SK-N-SH (cell line): ENCODE measurements around the gene GPR162. TPM values are rescaled to one million over a fixed set of nuclear protein-coding genes. Genes with fewer than 3 reads are reported as not detected.

Experiments used
- CTCF ChIA-PET: fragments of 300-600, 350-600 bp; formaldehyde crosslinking; extraction: SDS; loops from one replicate; lab custom pipeline; 2021; lab: Yijun Ruan, JAX
- POLR2A ChIA-PET: fragments of 350-600 bp; sonication (Branson Sonifier 250); formaldehyde crosslinking; extraction: SDS; loops from one replicate; lab custom pipeline; 2020; ENCODE audit warnings: antibody characterized with exemption, inconsistent platforms; lab: Yijun Ruan, JAX
- DNase-seq: peaks from one replicate; pipeline ENCODE4 v3.0.0; 2012
- H2AFZ ChIP-seq: fragments of 200-600 bp; sonication (generic); 2 replicates; pipeline ENCODE4 v1.8.1; 2016; ENCODE audit warnings: antibody characterized with exemption, mild to moderate bottlenecking, low read depth
- H3F3A ChIP-seq: fragments of 200-600 bp; sonication (generic); replicated peaks from 2 replicates; pipeline ENCODE3; 2016; ENCODE audit warnings: antibody characterized with exemption, mild to moderate bottlenecking; ENCODE audit not compliant: insufficient read depth
- H3K27ac ChIP-seq, 2 experiments: fragments of 200-500 bp in 1 of 2; fragments of 200-600 bp in 1 of 2; sonication (Bioruptor generic) in 1 of 2; sonication (generic), shearing (Covaris generic) in 1 of 2; 2 replicates each; pipeline versions ENCODE4 v1.5.1 to v1.6.1; 2014 to 2016; ENCODE audit warnings: low read depth in 2 of 2, inconsistent platforms in 1 of 2, low read length in 1 of 2, mild to moderate bottlenecking in 1 of 2, mixed read lengths in 1 of 2
- H3K27me3 ChIP-seq: fragments of 200-600 bp; sonication (generic), shearing (Covaris generic); 2 replicates; pipeline ENCODE4 v1.6.1; 2016; ENCODE audit warnings: mixed run types; ENCODE audit not compliant: insufficient read depth
- H3K36me3 ChIP-seq, 2 experiments: fragments of 200-500 bp in 1 of 2; fragments of 200-600 bp in 1 of 2; sonication (Bioruptor generic) in 1 of 2; sonication (generic) in 1 of 2; replicated peaks in 1 of 2; 2 replicates each; pipeline versions ENCODE3 to v1.5.1; 2014 to 2016; ENCODE audit warnings: low read length in 1 of 2, mild to moderate bottlenecking in 1 of 2; ENCODE audit not compliant: insufficient read depth in 2 of 2, control insufficient read depth in 1 of 2
- H3K4me1 ChIP-seq, 2 experiments: fragments of 200-500 bp in 1 of 2; fragments of 200-600 bp in 1 of 2; sonication (Bioruptor generic) in 1 of 2; sonication (generic), shearing (Covaris generic) in 1 of 2; 2 replicates each; pipeline versions ENCODE4 v1.5.1 to v1.6.1; 2014 to 2016; ENCODE audit warnings: low read depth in 1 of 2, low read length in 1 of 2, mixed run types in 1 of 2; ENCODE audit not compliant: insufficient read depth in 2 of 2, control insufficient read depth in 1 of 2
- H3K4me2 ChIP-seq: fragments of 200-600 bp; sonication (generic), shearing (Covaris generic); 2 replicates; pipeline ENCODE4 v1.6.1; 2017; ENCODE audit warnings: mixed run types
- H3K4me3 ChIP-seq, 2 experiments: fragments of 200-500 bp in 1 of 2; fragments of 200-600 bp in 1 of 2; sonication (Bioruptor generic) in 1 of 2; sonication (generic), shearing (Covaris generic) in 1 of 2; 2 replicates each; pipeline versions ENCODE4 v1.5.1 to v1.8.1; 2014 to 2016; ENCODE audit warnings: low read depth in 2 of 2, inconsistent platforms in 1 of 2, low read length in 1 of 2, mild to moderate bottlenecking in 1 of 2, mixed read lengths in 1 of 2, moderate library complexity in 1 of 2
- H3K79me2 ChIP-seq: fragments of 200-600 bp; sonication (generic); 2 replicates; pipeline ENCODE4 v1.8.1; 2017; ENCODE audit warnings: mild to moderate bottlenecking; ENCODE audit not compliant: insufficient read depth
- H3K9ac ChIP-seq: fragments of 200-600 bp; sonication (generic); 2 replicates; pipeline ENCODE4 v1.6.1; 2017; ENCODE audit warnings: mixed run types
- H3K9me2 ChIP-seq: fragments of 200-600 bp; sonication (generic); 2 replicates; pipeline ENCODE4 v1.6.1; 2017; ENCODE audit warnings: mixed run types
- H3K9me3 ChIP-seq: fragments of 200-600 bp; sonication (generic); 2 replicates; pipeline ENCODE4 v1.6.1; 2017; ENCODE audit warnings: mixed run types, mild to moderate bottlenecking, moderate library complexity
- H4K20me1 ChIP-seq: fragments of 200-600 bp; sonication (generic); 2 replicates; pipeline ENCODE4 v1.6.1; 2017; ENCODE audit warnings: mild to moderate bottlenecking, mixed run types; ENCODE audit not compliant: insufficient read depth
- CHD2 ChIP-seq: fragments of 150-350 bp; IDR thresholded peaks from 2 replicates; pipeline ENCODE4 v1.6.1; 2018; ENCODE audit warnings: low read length; ENCODE audit not compliant: partially characterized antibody
- ELF1 ChIP-seq: IDR thresholded peaks from 2 replicates; pipeline ENCODE4 v1.4.0; 2012
- EZH2phosphoT487 ChIP-seq: fragments of 200-600 bp; sonication (generic); IDR thresholded peaks from 2 replicates; pipeline ENCODE4 v1.6.1; 2017; ENCODE audit warnings: low read depth, mixed run types, mild to moderate bottlenecking, antibody characterized with exemption, moderate library complexity, borderline replicate concordance
- FOXM1 ChIP-seq: IDR thresholded peaks from 2 replicates; pipeline ENCODE4 v1.4.0; 2012; ENCODE audit warnings: low read depth, mild to moderate bottlenecking
- GATA2 ChIP-seq: sonication (generic); formaldehyde crosslinking; IDR thresholded peaks from 2 replicates; pipeline ENCODE4 v1.5.0; 2020; ENCODE audit warnings: mild to moderate bottlenecking, missing genetic modification reagents
- JUND ChIP-seq: IDR thresholded peaks from 2 replicates; pipeline ENCODE4 v1.4.0; 2012
- MEF2A ChIP-seq: IDR thresholded peaks from 2 replicates; pipeline ENCODE4 v1.4.0; 2012; ENCODE audit warnings: low read depth, borderline replicate concordance
- NRF1 ChIP-seq: IDR thresholded peaks from 2 replicates; pipeline ENCODE4 v1.6.1; 2012; ENCODE audit warnings: low read depth, mild to moderate bottlenecking, low read length
- POLR2AphosphoS5 ChIP-seq: IDR thresholded peaks from 2 replicates; pipeline ENCODE4 v1.6.1; 2012; ENCODE audit warnings: low read depth, low read length
- RAD21 ChIP-seq: IDR thresholded peaks from 2 replicates; pipeline ENCODE4 v1.6.1; 2012; ENCODE audit warnings: mild to moderate bottlenecking, low read length
- RXRA ChIP-seq: IDR thresholded peaks from 2 replicates; pipeline ENCODE4 v1.4.0; 2012; ENCODE audit warnings: low read depth, mild to moderate bottlenecking, borderline replicate concordance
- SMC3 ChIP-seq: IDR thresholded peaks from 2 replicates; pipeline ENCODE4 v1.6.1; 2012; ENCODE audit warnings: low read depth, low read length, improper control_type of control experiment
- TAF1 ChIP-seq: IDR thresholded peaks from 2 replicates; pipeline ENCODE4 v1.6.1; 2012; ENCODE audit warnings: low read depth, mild to moderate bottlenecking, low read length, moderate library complexity, borderline replicate concordance
- TEAD4 ChIP-seq: IDR thresholded peaks from 2 replicates; pipeline ENCODE4 v1.4.0; 2012; ENCODE audit warnings: mild to moderate bottlenecking, borderline replicate concordance; ENCODE audit not compliant: insufficient read depth
- YY1 ChIP-seq: IDR thresholded peaks from 2 replicates; pipeline ENCODE4 v1.4.0; 2012; ENCODE audit warnings: low read depth, mild to moderate bottlenecking
- WGBS: methylation state at CpG from one replicate; pipeline ENCODE4 v1.1.6; 2017; ENCODE audit warnings: low lambda C conversion rate; 5-methylcytosine and 5-hydroxymethylcytosine counted together
- polyA plus RNA-seq, 3 experiments: library from polyadenylated mRNA; depleted of rRNA; stranded (reverse); fragments of >200 nt; gene quantifications; 2 replicates each; pipeline ENCODE4 v1.2.3, GENCODE V29; 2012
- TF ChIP-seq, protein P1 (sequence below): IDR thresholded peaks from 2 replicates; pipeline ENCODE4 v1.6.1; 2012; ENCODE audit warnings: mild to moderate bottlenecking, low read depth, low read length, moderate library complexity
- TF ChIP-seq, protein P2 (sequence below): fragments of 200-600 bp; sonication (generic); IDR thresholded peaks from 2 replicates; pipeline ENCODE4 v1.6.1; 2017; ENCODE audit warnings: antibody characterized with exemption, mild to moderate bottlenecking, moderate library complexity
- TF ChIP-seq, protein P3 (sequence below): fragments of 150-350 bp; IDR thresholded peaks from 2 replicates; pipeline ENCODE4 v1.6.1; 2017; ENCODE audit warnings: antibody characterized with exemption, low read length, low read depth, borderline replicate concordance

The GPR162 gene
- polyA plus RNA-seq, 1 of the 3 experiments (the other 2 are of a cell fraction), result 18.6 TPM

DNA sequence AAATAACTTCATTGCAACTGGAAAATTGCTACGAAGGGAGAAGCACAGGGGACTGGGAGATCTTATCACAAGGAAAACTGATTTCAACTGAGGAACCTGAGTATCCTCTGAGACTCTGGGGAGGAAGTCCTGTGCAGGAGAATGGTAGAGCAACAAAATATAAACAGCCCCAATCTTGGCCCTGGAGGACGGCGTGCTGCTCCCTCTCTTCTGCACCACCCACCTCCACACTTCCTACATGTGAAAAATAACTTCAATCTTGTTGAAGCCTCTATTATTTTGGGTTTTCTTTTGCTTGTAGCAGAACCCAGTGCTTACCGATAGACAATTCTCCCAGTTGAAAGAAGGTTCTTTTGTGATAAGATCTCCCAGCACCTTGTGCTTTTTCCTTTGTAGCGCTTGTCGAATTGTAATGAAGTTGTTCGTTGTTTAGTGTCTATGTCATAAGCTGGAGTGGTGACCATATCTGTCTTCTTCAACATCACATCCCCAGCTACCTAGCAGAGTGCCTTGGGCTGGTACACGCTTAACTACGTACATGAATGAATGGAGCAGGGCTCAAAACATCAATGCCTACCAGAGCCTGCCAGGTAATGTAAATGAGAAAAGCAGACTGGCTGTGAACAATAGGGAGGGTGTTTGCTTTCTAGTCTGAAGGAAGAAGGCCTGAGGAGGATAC is 35.1 kb upstream of the GPR162 start:
- no peak overlapping the region for H3K4me3 ChIP-seq
- ChIA-PET POLR2A (interaction anchor here (1.1 kb wide), 1 partner anchor 33 kb away, joined by 5 read pairs; the partner anchor contains the start of gene MLF2), CTCF (interaction anchor here (0.7 to 1.8 kb wide), 6 partner anchors 7 to 86 kb away, joined by 3 to 7 read pairs (median 3); partner anchors contain the start of gene MLF2)
- no peaks in the 10 kb centered on the region for H3K79me2 ChIP-seq
- no peaks in the 10 kb centered on the region; a peak in 1 of 4 replicates for H3K4me1 ChIP-seq
- H3K9me2 ChIP-seq, result no peaks in the 10 kb centered on the region
- H3F3A ChIP-seq, result no peaks in the 10 kb centered on the region
- H3K9ac ChIP-seq, result no peak overlapping the region
- DNase-seq, result no peak
- TF ChIP-seq SMC3 (no peak), JUND (no peak), YY1 (no peak), RAD21 (no peak), GATA2 (CRISPR knock-in tag) (no peak), EZH2phosphoT487 (no peak), CHD2 (no peak), RXRA (no peak), TEAD4 (no peak), MEF2A (no peak), NRF1 (no peak), TAF1 (no peak), POLR2AphosphoS5 (no peak), FOXM1 (no peak), ELF1 (no peak)
- TF ChIP-seq, protein P1, sequence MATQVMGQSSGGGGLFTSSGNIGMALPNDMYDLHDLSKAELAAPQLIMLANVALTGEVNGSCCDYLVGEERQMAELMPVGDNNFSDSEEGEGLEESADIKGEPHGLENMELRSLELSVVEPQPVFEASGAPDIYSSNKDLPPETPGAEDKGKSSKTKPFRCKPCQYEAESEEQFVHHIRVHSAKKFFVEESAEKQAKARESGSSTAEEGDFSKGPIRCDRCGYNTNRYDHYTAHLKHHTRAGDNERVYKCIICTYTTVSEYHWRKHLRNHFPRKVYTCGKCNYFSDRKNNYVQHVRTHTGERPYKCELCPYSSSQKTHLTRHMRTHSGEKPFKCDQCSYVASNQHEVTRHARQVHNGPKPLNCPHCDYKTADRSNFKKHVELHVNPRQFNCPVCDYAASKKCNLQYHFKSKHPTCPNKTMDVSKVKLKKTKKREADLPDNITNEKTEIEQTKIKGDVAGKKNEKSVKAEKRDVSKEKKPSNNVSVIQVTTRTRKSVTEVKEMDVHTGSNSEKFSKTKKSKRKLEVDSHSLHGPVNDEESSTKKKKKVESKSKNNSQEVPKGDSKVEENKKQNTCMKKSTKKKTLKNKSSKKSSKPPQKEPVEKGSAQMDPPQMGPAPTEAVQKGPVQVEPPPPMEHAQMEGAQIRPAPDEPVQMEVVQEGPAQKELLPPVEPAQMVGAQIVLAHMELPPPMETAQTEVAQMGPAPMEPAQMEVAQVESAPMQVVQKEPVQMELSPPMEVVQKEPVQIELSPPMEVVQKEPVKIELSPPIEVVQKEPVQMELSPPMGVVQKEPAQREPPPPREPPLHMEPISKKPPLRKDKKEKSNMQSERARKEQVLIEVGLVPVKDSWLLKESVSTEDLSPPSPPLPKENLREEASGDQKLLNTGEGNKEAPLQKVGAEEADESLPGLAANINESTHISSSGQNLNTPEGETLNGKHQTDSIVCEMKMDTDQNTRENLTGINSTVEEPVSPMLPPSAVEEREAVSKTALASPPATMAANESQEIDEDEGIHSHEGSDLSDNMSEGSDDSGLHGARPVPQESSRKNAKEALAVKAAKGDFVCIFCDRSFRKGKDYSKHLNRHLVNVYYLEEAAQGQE, result no peak
- TF ChIP-seq, protein P2, sequence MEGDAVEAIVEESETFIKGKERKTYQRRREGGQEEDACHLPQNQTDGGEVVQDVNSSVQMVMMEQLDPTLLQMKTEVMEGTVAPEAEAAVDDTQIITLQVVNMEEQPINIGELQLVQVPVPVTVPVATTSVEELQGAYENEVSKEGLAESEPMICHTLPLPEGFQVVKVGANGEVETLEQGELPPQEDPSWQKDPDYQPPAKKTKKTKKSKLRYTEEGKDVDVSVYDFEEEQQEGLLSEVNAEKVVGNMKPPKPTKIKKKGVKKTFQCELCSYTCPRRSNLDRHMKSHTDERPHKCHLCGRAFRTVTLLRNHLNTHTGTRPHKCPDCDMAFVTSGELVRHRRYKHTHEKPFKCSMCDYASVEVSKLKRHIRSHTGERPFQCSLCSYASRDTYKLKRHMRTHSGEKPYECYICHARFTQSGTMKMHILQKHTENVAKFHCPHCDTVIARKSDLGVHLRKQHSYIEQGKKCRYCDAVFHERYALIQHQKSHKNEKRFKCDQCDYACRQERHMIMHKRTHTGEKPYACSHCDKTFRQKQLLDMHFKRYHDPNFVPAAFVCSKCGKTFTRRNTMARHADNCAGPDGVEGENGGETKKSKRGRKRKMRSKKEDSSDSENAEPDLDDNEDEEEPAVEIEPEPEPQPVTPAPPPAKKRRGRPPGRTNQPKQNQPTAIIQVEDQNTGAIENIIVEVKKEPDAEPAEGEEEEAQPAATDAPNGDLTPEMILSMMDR, result no peak
- TF ChIP-seq, protein P3, sequence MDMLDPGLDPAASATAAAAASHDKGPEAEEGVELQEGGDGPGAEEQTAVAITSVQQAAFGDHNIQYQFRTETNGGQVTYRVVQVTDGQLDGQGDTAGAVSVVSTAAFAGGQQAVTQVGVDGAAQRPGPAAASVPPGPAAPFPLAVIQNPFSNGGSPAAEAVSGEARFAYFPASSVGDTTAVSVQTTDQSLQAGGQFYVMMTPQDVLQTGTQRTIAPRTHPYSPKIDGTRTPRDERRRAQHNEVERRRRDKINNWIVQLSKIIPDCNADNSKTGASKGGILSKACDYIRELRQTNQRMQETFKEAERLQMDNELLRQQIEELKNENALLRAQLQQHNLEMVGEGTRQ, result no peak
- H3K27me3 ChIP-seq, result no peaks in the 10 kb centered on the region
- no peaks in the 10 kb centered on the region for H3K36me3 ChIP-seq
- 92% methylated on average over 9 of the region's 9 CpGs for WGBS
- H3K4me2 ChIP-seq, result no peak overlapping the region
- H3K9me3 ChIP-seq, result no peaks in the 10 kb centered on the region
- no peak overlapping the region for H2AFZ ChIP-seq
- H4K20me1 ChIP-seq, result no peaks in the 10 kb centered on the region
- H3K27ac ChIP-seq, result no peak overlapping the region
